Suprapubic skin (tissue), 3 donors: ENCODE results near the gene HORMAD2.

ENCODE experiments used
- POLR2A ChIP-seq, 2 donors: fragments of 450-650 bp; IDR thresholded peaks; one replicate each; pipeline ENCODE4 v1.6.1; 2017; ENCODE audit warnings: antibody characterized with exemption in 2 of 2, mild to moderate bottlenecking in 2 of 2, moderate library complexity in 2 of 2
- TF ChIP-seq, protein P1 (sequence below), 2 donors: fragments of 200-600 bp in 1 of 2; fragments of 450-650 bp in 1 of 2; sonication (generic) in 1 of 2; IDR thresholded peaks; one replicate each; pipeline ENCODE4 v1.5.1; 2016 to 2019; ENCODE audit warnings: antibody characterized with exemption in 2 of 2, mild to moderate bottlenecking in 1 of 2, moderate library complexity in 1 of 2

DNA sequence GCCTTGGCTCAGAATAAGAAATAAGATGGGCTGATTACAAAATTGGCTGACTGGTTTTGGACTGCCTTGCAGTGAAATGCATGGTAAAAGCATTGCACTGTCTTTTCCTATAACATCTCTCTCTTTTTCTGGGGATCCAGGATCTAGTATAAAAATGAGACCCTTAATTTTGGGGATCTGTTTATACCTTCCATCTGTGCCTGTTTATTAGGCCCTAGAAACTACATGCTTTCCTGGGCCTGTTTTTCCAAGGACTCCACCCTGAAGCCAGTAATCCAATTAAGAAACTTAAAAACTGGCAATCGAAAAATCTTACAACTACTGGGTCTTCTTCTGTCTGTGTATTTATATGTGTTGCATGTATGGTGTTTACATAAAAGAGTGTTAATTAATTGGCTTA is 14.5 kb downstream of the HORMAD2 start:
- TF ChIP-seq, protein P1, sequence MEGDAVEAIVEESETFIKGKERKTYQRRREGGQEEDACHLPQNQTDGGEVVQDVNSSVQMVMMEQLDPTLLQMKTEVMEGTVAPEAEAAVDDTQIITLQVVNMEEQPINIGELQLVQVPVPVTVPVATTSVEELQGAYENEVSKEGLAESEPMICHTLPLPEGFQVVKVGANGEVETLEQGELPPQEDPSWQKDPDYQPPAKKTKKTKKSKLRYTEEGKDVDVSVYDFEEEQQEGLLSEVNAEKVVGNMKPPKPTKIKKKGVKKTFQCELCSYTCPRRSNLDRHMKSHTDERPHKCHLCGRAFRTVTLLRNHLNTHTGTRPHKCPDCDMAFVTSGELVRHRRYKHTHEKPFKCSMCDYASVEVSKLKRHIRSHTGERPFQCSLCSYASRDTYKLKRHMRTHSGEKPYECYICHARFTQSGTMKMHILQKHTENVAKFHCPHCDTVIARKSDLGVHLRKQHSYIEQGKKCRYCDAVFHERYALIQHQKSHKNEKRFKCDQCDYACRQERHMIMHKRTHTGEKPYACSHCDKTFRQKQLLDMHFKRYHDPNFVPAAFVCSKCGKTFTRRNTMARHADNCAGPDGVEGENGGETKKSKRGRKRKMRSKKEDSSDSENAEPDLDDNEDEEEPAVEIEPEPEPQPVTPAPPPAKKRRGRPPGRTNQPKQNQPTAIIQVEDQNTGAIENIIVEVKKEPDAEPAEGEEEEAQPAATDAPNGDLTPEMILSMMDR (IDR thresholded peaks at IDR 0.05) = no peak
- TF ChIP-seq POLR2A (IDR thresholded peaks at IDR 0.05) = no peak
